MCF 10A (cell line): Measurements from ENCODE around the gene EVX1. TPM values are rescaled to one million over a fixed set of nuclear protein-coding genes. Genes with fewer than 3 reads are reported as not detected.

Source experiments
- BruUV-seq: library from RNA; stranded (reverse); fragments of 400-500 nt; replicated peaks from 2 replicates; lab custom pipeline; 2021; lab: Mats Ljungman, UMichigan
- CTCF ChIA-PET: fragments of 300-600 bp; sonication (Branson Sonifier 250); formaldehyde crosslinking; extraction: SDS; loops from one replicate; lab custom pipeline; 2021; ENCODE audit warnings: antibody characterized with exemption, inconsistent platforms; lab: Yijun Ruan, JAX
- POLR2A ChIA-PET: fragments of 300-600, 350-650 bp; sonication (Branson Sonifier 250); formaldehyde crosslinking; extraction: SDS; loops from one replicate; lab custom pipeline; 2020; ENCODE audit warnings: antibody characterized with exemption, inconsistent platforms; lab: Yijun Ruan, JAX
- DNase-seq: peaks from one replicate; pipeline ENCODE4 v3.0.0-alpha.2; 2018; ENCODE audit not compliant: unreplicated experiment
- H3K27ac Mint-ChIP-seq: one replicate; pipeline ENCODE4 v1.8.0; 2022; ENCODE audit warnings: mild to moderate bottlenecking, low read depth, mixed read lengths; ENCODE audit not compliant: unreplicated experiment
- H3K27me3 Mint-ChIP-seq: one replicate; pipeline ENCODE4 v1.8.0; 2022; ENCODE audit warnings: mixed read lengths; ENCODE audit not compliant: insufficient read depth, unreplicated experiment
- H3K36me3 Mint-ChIP-seq: one replicate; pipeline ENCODE4 v1.8.0; 2022; ENCODE audit warnings: mild to moderate bottlenecking, moderate library complexity, mixed read lengths; ENCODE audit not compliant: insufficient read depth, unreplicated experiment
- H3K4me1 Mint-ChIP-seq: one replicate; pipeline ENCODE4 v1.8.0; 2022; ENCODE audit warnings: mixed read lengths; ENCODE audit not compliant: insufficient read depth, unreplicated experiment
- H3K4me3 Mint-ChIP-seq: one replicate; pipeline ENCODE4 v1.8.0; 2022; ENCODE audit warnings: mild to moderate bottlenecking, moderate library complexity, mixed read lengths; ENCODE audit not compliant: unreplicated experiment
- H3K9me3 Mint-ChIP-seq: one replicate; pipeline ENCODE4 v1.8.0; 2022; ENCODE audit warnings: mixed read lengths; ENCODE audit not compliant: unreplicated experiment
- CTCF ChIP-seq: fragments of 200-600 bp; IDR thresholded peaks from one replicate; pipeline ENCODE4 v1.8.0; 2022; ENCODE audit warnings: antibody characterized with exemption, mild to moderate bottlenecking; ENCODE audit not compliant: unreplicated experiment
- intact Hi-C: fragments of 100-400 bp; cut with micrococcal nuclease; formaldehyde crosslinking; loops from 2 replicates; pipeline ENCODE4 v1.14.1; 2022
- total RNA-seq: library from RNA; stranded (reverse); gene quantifications from 2 replicates; pipeline ENCODE4 v1.2.3, GENCODE V29; 2022

Gene EVX1
- total RNA-seq, 1 experiment from 2014 or later = not detected

GRCh38 chr7:27297356-27297755, 54.8 kb downstream of the EVX1 start:
- TF ChIP-seq CTCF = no peak
- Mint-ChIP-seq H3K4me1 (peaks cover under 1% of the 10 kb centered on the region), H3K27me3 (no peaks in the 10 kb centered on the region), H3K36me3 (no peaks in the 10 kb centered on the region), H3K4me3 (no peak overlapping the region), H3K27ac (no peak overlapping the region), H3K9me3 (no peaks in the 10 kb centered on the region)
- intact Hi-C loops = no loop called here
- DNase-seq = no peak
- no TSS peak for BruUV-seq
- POLR2A ChIA-PET = no interaction called here
- CTCF ChIA-PET = interaction anchor here (0.6 kb wide), 2 partner anchors 43 to 303 kb away, joined by 3 read pairs; no protein-coding TSS in a partner anchor

Other genes with a start within 250 kb of the EVX1 start
- 5.6 and 7.1 TPM in 2 replicates for gene HOXA1, start 146.8 kb upstream of the EVX1 start, total RNA-seq
- gene HOXA2, start 140.1 kb upstream of the EVX1 start, total RNA-seq = 1.2 and 1.4 TPM in 2 replicates
- gene HOXA4, start 112.0 kb upstream of the EVX1 start, total RNA-seq = 2.6 and 3.7 TPM in 2 replicates
- gene HOXA5, start 99.1 kb upstream of the EVX1 start, total RNA-seq = 7.4 and 8.8 TPM in 2 replicates
- gene HOXA6, start 95.0 kb upstream of the EVX1 start, total RNA-seq = 0.96 and 2.0 TPM in 2 replicates
- 8.2 and 14.0 TPM in 2 replicates for gene HOXA3, start 90.2 kb upstream of the EVX1 start, total RNA-seq
- 0.29 and 0.44 TPM in 2 replicates for gene HOXA7, start 86.1 kb upstream of the EVX1 start, total RNA-seq
- gene HOXA9, start 77.3 kb upstream of the EVX1 start, total RNA-seq = 6.9 and 7.6 TPM in 2 replicates
- gene HOXA10, start 68.5 kb upstream of the EVX1 start, total RNA-seq = 3.9 and 5.6 TPM in 2 replicates
- gene HOXA11, start 57.6 kb upstream of the EVX1 start, total RNA-seq = 0.29 and 0.84 TPM in 2 replicates
- gene HOXA13, start 42.7 kb upstream of the EVX1 start, total RNA-seq = not detected in 2 replicates